Caco-2 (cell line): Measurements from ENCODE around the gene AASDH. TPM values are rescaled to one million over a fixed set of nuclear protein-coding genes. Genes with fewer than 3 reads are reported as not detected.

Experiments
- BruUV-seq: library from RNA; stranded (reverse); fragments of 400-500 nt; replicated peaks from 2 replicates; lab custom pipeline; 2021; lab: Mats Ljungman, UMichigan
- CTCF ChIA-PET: fragments of 300-600 bp; sonication (Branson Sonifier 250); formaldehyde crosslinking; loops from one replicate; lab custom pipeline; 2022; ENCODE audit warnings: antibody characterized with exemption; lab: Charles Lee
- POLR2A ChIA-PET: fragments of 300-600 bp; sonication (Branson Sonifier 250); formaldehyde crosslinking; loops from one replicate; lab custom pipeline; 2022; ENCODE audit warnings: antibody characterized with exemption; lab: Charles Lee
- DNase-seq, 2 experiments: peaks; one replicate each; pipeline versions ENCODE4 v3.0.0 to v3.0.0-alpha.2; 2020 to 2022
- H3K27me3 ChIP-seq: replicated peaks from 2 replicates; pipeline ENCODE4 v1.6.0; 2011; ENCODE audit warnings: low read length; ENCODE audit not compliant: control insufficient read depth, insufficient read depth
- H3K36me3 ChIP-seq: 2 replicates; pipeline ENCODE4 v1.5.1; 2011; ENCODE audit warnings: low read length; ENCODE audit not compliant: control insufficient read depth, insufficient read depth
- H3K4me1 ChIP-seq: fragments of 250-450 bp; sonication (Bioruptor Pico); 2 replicates; pipeline ENCODE4 v1.5.1; 2020; ENCODE audit warnings: mild to moderate bottlenecking
- H3K4me3 ChIP-seq: 2 replicates; pipeline ENCODE4 v1.5.1; 2011; ENCODE audit warnings: low read depth, mild to moderate bottlenecking, control low read depth, low read length
- H3K9me3 ChIP-seq: fragments of 250-450 bp; sonication (Bioruptor Pico); 2 replicates; pipeline ENCODE4 v1.5.1; 2020; ENCODE audit warnings: mild to moderate bottlenecking, moderate library complexity
- H3K27ac Mint-ChIP-seq: one replicate; pipeline ENCODE4 v1.8.0; 2022; ENCODE audit warnings: mixed read lengths; ENCODE audit not compliant: unreplicated experiment
- H3K27me3 Mint-ChIP-seq: one replicate; pipeline ENCODE4 v1.8.0; 2022; ENCODE audit warnings: mixed read lengths; ENCODE audit not compliant: insufficient read depth, unreplicated experiment
- H3K36me3 Mint-ChIP-seq: one replicate; pipeline ENCODE4 v1.8.0; 2022; ENCODE audit warnings: mild to moderate bottlenecking, mixed read lengths; ENCODE audit not compliant: insufficient read depth, unreplicated experiment
- H3K4me1 Mint-ChIP-seq: one replicate; pipeline ENCODE4 v1.8.0; 2022; ENCODE audit warnings: low read depth, mixed read lengths; ENCODE audit not compliant: unreplicated experiment
- H3K4me3 Mint-ChIP-seq: one replicate; pipeline ENCODE4 v1.8.0; 2022; ENCODE audit warnings: mild to moderate bottlenecking, moderate library complexity, mixed read lengths; ENCODE audit not compliant: unreplicated experiment
- H3K9me3 Mint-ChIP-seq: one replicate; pipeline ENCODE4 v1.8.0; 2022; ENCODE audit warnings: mixed read lengths; ENCODE audit not compliant: unreplicated experiment
- CTCF ChIP-seq, 2 experiments: fragments of 200-600 bp in 1 of 2; IDR thresholded peaks; 1 replicate in 1 of 2; 2 replicates in 1 of 2; pipeline versions ENCODE4 v1.5.1 to v1.8.0; 2011 to 2022; ENCODE audit warnings: antibody characterized with exemption in 1 of 2, control low read depth in 1 of 2, inconsistent platforms in 1 of 2, low read depth in 1 of 2, low read length in 1 of 2, mild to moderate bottlenecking in 1 of 2, moderate library complexity in 1 of 2; ENCODE audit not compliant: insufficient read depth in 1 of 2, severe bottlenecking in 1 of 2, unreplicated experiment in 1 of 2
- intact Hi-C: fragments of 100-400 bp; cut with micrococcal nuclease; formaldehyde crosslinking; loops from one replicate; pipeline ENCODE4 v1.10.0; 2022; ENCODE audit not compliant: unreplicated experiment
- total RNA-seq: library from RNA; stranded (reverse); gene quantifications from 2 replicates; pipeline ENCODE4 v1.2.3, GENCODE V29; 2022

Gene AASDH
- total RNA-seq, 1 experiment from 2014 or later = 12.8 TPM

- no peaks in the 10 kb centered on the region for H3K27me3 Mint-ChIP-seq
These were observed 17.7 kb upstream of the AASDH start for GRCh38 chr4:56405016-56405415.

GRCh38 chr4:56400560-56400959, 13.3 kb upstream of the AASDH start:
- CTCF ChIA-PET = no interaction called here
- BruUV-seq = no TSS peak
- Histone ChIP-seq H3K4me1 (no peaks in the 10 kb centered on the region), H3K9me3 (no peaks in the 10 kb centered on the region), H3K4me3 (no peak overlapping the region), H3K27me3 (no peaks in the 10 kb centered on the region), H3K36me3 (no peaks in the 10 kb centered on the region)
- Mint-ChIP-seq H3K27me3 (no peaks in the 10 kb centered on the region), H3K4me1 (no peaks in the 10 kb centered on the region), H3K9me3 (no peaks in the 10 kb centered on the region), H3K27ac (no peak overlapping the region), H3K4me3 (no peak overlapping the region), H3K36me3 (peaks cover 50% of the 10 kb centered on the region)
- intact Hi-C loops = no loop called here
- no peak for DNase-seq
- TF ChIP-seq CTCF (IDR thresholded peaks at IDR 0.05; ENCODE audit: insufficient read depth in 1 of 2, low read depth in 1 of 2, low read length in 1 of 2, severe bottlenecking in 1 of 2, unreplicated experiment in 1 of 2) = no peak
- POLR2A ChIA-PET = no interaction called here

More at GRCh38 chr4:56405016-56405415, 17.7 kb upstream of the AASDH start:
- H3K27me3 ChIP-seq = no peaks in the 10 kb centered on the region
- CTCF ChIA-PET = no interaction called here
- no peak overlapping the region for H3K4me3 ChIP-seq
- Mint-ChIP-seq H3K27ac (no peak overlapping the region), H3K36me3 (peaks cover 54% of the 10 kb centered on the region), H3K4me3 (no peak overlapping the region), H3K9me3 (no peaks in the 10 kb centered on the region), H3K4me1 (no peaks in the 10 kb centered on the region)
- H3K9me3 ChIP-seq = no peaks in the 10 kb centered on the region
- H3K4me1 ChIP-seq = 0 out of 2 replicates have a peak, but pooled peaks cover under 1% of the 10 kb centered on the region
- POLR2A ChIA-PET = interaction anchor here (0.5 to 1.1 kb wide), 2 partner anchors 17 to 33 kb away, joined by 5 to 6 read pairs; partner anchors contain the start of gene AASDH
- TF ChIP-seq CTCF (IDR thresholded peaks at IDR 0.05; ENCODE audit: insufficient read depth in 1 of 2, low read depth in 1 of 2, low read length in 1 of 2, severe bottlenecking in 1 of 2, unreplicated experiment in 1 of 2) = no peak
- BruUV-seq = no TSS peak
- no peaks in the 10 kb centered on the region for H3K36me3 ChIP-seq
- DNase-seq = no peak
- intact Hi-C loops = no loop called here

DNA sequence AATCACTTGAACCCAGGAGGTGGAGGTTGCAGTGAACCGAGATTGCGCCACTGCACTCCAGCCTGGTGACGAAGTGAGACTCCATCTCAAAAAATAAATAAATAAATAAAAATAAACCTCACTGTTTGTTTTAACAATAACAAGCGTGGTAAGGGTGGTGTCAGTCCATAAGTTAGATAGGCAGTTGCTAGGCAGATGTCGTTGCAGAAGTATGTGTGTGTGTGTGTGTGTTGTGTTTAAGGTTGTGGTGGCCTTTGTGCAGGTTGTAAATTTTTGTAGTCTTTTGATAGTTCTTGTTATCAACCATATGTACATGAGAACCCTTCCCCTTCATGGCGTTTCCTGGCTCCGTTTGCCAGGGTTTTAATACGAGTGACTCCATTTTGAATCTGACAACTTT, 4.0 kb upstream of the AASDH start:
- ChIA-PET CTCF (no interaction called here), POLR2A (no interaction called here)
- Histone ChIP-seq H3K36me3 (no peaks in the 10 kb centered on the region), H3K9me3 (no peaks in the 10 kb centered on the region), H3K4me1 (no peaks in the 10 kb centered on the region; the same call in 1 of the 2 replicates), H3K27me3 (no peaks in the 10 kb centered on the region), H3K4me3 (no peak overlapping the region)
- Mint-ChIP-seq H3K4me1 (peaks cover 30% of the 10 kb centered on the region), H3K36me3 (peaks cover 61% of the 10 kb centered on the region), H3K4me3 (no peak overlapping the region), H3K27ac (no peak overlapping the region), H3K27me3 (no peaks in the 10 kb centered on the region), H3K9me3 (no peaks in the 10 kb centered on the region)
- BruUV-seq = no TSS peak
- intact Hi-C loops = no loop called here
- TF ChIP-seq CTCF (IDR thresholded peaks at IDR 0.05; ENCODE audit: insufficient read depth in 1 of 2, low read depth in 1 of 2, low read length in 1 of 2, severe bottlenecking in 1 of 2, unreplicated experiment in 1 of 2) = no peak
- no peak for DNase-seq
